ENCODE measurements around the gene BCL7A. TPM values are rescaled to one million over a fixed set of nuclear protein-coding genes. Genes with fewer than 3 reads are reported as not detected.

BCL7A gene
- total and polyA plus RNA-seq, 9 of the 15 experiments (the other 6 are each of a cell fraction or from before 2014, with no cell fraction given) = 0.25 to 21.9 (median 14.9) TPM

- TF ChIP-seq, protein P1, sequence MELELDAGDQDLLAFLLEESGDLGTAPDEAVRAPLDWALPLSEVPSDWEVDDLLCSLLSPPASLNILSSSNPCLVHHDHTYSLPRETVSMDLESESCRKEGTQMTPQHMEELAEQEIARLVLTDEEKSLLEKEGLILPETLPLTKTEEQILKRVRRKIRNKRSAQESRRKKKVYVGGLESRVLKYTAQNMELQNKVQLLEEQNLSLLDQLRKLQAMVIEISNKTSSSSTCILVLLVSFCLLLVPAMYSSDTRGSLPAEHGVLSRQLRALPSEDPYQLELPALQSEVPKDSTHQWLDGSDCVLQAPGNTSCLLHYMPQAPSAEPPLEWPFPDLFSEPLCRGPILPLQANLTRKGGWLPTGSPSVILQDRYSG (tag; conservative IDR thresholded peaks at IDR 0.05; ENCODE audit: low read depth) = no peak
- TF ChIP-seq ZFX (CRISPR knock-in tag; IDR thresholded peaks at IDR 0.05) = no peak; the same call in none of the 2 replicates
- peak; percentile 58; the same call in 1 of the 2 replicates for TF ChIP-seq JUN (IDR thresholded peaks at IDR 0.05; ENCODE audit: borderline replicate concordance, low read depth, low read length)
- TF ChIP-seq JUN (CRISPR knock-in tag; IDR thresholded peaks at IDR 0.05; ENCODE audit: borderline replicate concordance) = no peak
- TF ChIP-seq, protein P2, sequence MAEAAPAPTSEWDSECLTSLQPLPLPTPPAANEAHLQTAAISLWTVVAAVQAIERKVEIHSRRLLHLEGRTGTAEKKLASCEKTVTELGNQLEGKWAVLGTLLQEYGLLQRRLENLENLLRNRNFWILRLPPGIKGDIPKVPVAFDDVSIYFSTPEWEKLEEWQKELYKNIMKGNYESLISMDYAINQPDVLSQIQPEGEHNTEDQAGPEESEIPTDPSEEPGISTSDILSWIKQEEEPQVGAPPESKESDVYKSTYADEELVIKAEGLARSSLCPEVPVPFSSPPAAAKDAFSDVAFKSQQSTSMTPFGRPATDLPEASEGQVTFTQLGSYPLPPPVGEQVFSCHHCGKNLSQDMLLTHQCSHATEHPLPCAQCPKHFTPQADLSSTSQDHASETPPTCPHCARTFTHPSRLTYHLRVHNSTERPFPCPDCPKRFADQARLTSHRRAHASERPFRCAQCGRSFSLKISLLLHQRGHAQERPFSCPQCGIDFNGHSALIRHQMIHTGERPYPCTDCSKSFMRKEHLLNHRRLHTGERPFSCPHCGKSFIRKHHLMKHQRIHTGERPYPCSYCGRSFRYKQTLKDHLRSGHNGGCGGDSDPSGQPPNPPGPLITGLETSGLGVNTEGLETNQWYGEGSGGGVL (CRISPR knock-in tag; IDR thresholded peaks at IDR 0.05) = no peak
- TF ChIP-seq KDM5B (IDR thresholded peaks at IDR 0.05; ENCODE audit: insufficient replicate concordance, low read depth, low read length) = peak; percentile 73
- TF ChIP-seq, protein P3, sequence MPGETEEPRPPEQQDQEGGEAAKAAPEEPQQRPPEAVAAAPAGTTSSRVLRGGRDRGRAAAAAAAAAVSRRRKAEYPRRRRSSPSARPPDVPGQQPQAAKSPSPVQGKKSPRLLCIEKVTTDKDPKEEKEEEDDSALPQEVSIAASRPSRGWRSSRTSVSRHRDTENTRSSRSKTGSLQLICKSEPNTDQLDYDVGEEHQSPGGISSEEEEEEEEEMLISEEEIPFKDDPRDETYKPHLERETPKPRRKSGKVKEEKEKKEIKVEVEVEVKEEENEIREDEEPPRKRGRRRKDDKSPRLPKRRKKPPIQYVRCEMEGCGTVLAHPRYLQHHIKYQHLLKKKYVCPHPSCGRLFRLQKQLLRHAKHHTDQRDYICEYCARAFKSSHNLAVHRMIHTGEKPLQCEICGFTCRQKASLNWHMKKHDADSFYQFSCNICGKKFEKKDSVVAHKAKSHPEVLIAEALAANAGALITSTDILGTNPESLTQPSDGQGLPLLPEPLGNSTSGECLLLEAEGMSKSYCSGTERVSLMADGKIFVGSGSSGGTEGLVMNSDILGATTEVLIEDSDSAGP (CRISPR knock-in tag; IDR thresholded peaks at IDR 0.05) = no peak
- 0 out of 2 replicates have a peak, but pooled peaks have one; percentile 20 for TF ChIP-seq ZKSCAN1 (IDR thresholded peaks at IDR 0.05; ENCODE audit: low read depth, low read length)
- TF ChIP-seq MBD2 (IDR thresholded peaks at IDR 0.05; ENCODE audit: borderline replicate concordance, low read depth) = peak; percentile 16; the same call in 1 of the 2 replicates
- no peak for TF ChIP-seq TRIM24 (IDR thresholded peaks at IDR 0.05)
- peak; percentile 81 for TF ChIP-seq ZBTB7A (IDR thresholded peaks at IDR 0.05; ENCODE audit: borderline replicate concordance, control insufficient read depth, low read depth, low read length)
- 0 out of 2 replicates have a peak, but pooled peaks have one; percentile 19 for TF ChIP-seq GTF2E2 (tag; IDR thresholded peaks at IDR 0.05)
- TF ChIP-seq POLR2G (IDR thresholded peaks at IDR 0.05; ENCODE audit: low read depth, low read length) = peak; percentile 70
- TF ChIP-seq, protein P4, sequence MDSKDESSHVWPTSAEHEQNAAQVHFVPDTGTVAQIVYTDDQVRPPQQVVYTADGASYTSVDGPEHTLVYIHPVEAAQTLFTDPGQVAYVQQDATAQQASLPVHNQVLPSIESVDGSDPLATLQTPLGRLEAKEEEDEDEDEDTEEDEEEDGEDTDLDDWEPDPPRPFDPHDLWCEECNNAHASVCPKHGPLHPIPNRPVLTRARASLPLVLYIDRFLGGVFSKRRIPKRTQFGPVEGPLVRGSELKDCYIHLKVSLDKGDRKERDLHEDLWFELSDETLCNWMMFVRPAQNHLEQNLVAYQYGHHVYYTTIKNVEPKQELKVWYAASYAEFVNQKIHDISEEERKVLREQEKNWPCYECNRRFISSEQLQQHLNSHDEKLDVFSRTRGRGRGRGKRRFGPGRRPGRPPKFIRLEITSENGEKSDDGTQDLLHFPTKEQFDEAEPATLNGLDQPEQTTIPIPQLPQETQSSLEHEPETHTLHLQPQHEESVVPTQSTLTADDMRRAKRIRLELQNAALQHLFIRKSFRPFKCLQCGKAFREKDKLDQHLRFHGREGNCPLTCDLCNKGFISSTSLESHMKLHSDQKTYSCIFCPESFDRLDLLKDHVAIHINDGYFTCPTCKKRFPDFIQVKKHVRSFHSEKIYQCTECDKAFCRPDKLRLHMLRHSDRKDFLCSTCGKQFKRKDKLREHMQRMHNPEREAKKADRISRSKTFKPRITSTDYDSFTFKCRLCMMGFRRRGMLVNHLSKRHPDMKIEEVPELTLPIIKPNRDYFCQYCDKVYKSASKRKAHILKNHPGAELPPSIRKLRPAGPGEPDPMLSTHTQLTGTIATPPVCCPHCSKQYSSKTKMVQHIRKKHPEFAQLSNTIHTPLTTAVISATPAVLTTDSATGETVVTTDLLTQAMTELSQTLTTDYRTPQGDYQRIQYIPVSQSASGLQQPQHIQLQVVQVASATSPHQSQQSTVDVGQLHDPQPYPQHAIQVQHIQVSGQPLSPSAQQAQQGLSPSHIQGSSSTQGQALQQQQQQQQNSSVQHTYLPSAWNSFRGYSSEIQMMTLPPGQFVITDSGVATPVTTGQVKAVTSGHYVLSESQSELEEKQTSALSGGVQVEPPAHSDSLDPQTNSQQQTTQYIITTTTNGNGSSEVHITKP (IDR thresholded peaks at IDR 0.05; ENCODE audit: partially characterized antibody) = peak; percentile 92
- TF ChIP-seq, protein P5, sequence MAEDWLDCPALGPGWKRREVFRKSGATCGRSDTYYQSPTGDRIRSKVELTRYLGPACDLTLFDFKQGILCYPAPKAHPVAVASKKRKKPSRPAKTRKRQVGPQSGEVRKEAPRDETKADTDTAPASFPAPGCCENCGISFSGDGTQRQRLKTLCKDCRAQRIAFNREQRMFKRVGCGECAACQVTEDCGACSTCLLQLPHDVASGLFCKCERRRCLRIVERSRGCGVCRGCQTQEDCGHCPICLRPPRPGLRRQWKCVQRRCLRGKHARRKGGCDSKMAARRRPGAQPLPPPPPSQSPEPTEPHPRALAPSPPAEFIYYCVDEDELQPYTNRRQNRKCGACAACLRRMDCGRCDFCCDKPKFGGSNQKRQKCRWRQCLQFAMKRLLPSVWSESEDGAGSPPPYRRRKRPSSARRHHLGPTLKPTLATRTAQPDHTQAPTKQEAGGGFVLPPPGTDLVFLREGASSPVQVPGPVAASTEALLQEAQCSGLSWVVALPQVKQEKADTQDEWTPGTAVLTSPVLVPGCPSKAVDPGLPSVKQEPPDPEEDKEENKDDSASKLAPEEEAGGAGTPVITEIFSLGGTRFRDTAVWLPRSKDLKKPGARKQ (CRISPR knock-in tag; IDR thresholded peaks at IDR 0.05) = no peak
- peak; percentile 47; the same call in 1 of the 2 replicates for TF ChIP-seq LCOR (CRISPR knock-in tag; IDR thresholded peaks at IDR 0.05)
Observed at GRCh38 chr12:122064780-122065588, 43.3 kb downstream of the BCL7A start (continued).
